H1 (cell line): ENCODE data around the gene TTC5.
"Not testable (repeated sequence)": the region's sequence is repeated elsewhere in the genome, so short reads cannot be mapped to it uniquely, and the experiment has no call there.

Experiments
- CBX8 ChIP-seq: fragments of 300-800, 300-1000 bp; sonication (generic); IDR thresholded peaks from 2 replicates; pipeline ENCODE4 v1.7.1; 2016; ENCODE audit warnings: low read depth, low read length, borderline replicate concordance
- CEBPB ChIP-seq: IDR thresholded peaks from 2 replicates; pipeline ENCODE4 v1.6.1; 2012; ENCODE audit warnings: low read depth, low read length
- CHD2 ChIP-seq: IDR thresholded peaks from 2 replicates; pipeline ENCODE4 v1.6.1; 2012; ENCODE audit warnings: low read length, improper control_type of control experiment
- EZH2 ChIP-seq: fragments of 200-600 bp; sonication (generic); IDR thresholded peaks from 2 replicates; pipeline ENCODE4 v1.7.1; 2012; ENCODE audit warnings: low read depth, mild to moderate bottlenecking, moderate library complexity, low read length, inconsistent platforms; ENCODE audit not compliant: severe bottlenecking
- JUN ChIP-seq: IDR thresholded peaks from 2 replicates; pipeline ENCODE4 v1.6.1; 2011; ENCODE audit warnings: low read depth, mild to moderate bottlenecking, improper control_type of control experiment, low read length
- POLR2A ChIP-seq, 2 experiments: IDR thresholded peaks; 1 replicate in 1 of 2; 2 replicates in 1 of 2; pipeline ENCODE4 v1.6.1; 2011; ENCODE audit warnings: low read depth in 2 of 2, low read length in 2 of 2, mild to moderate bottlenecking in 2 of 2; ENCODE audit errors: control extremely low read depth in 1 of 2
- RAD21 ChIP-seq, 2 experiments: IDR thresholded peaks in 1 of 2; conservative IDR thresholded peaks in 1 of 2; 2 replicates each; pipeline ENCODE4 v1.6.1; 2011; ENCODE audit warnings: low read depth in 2 of 2, low read length in 2 of 2, improper control_type of control experiment in 1 of 2, inconsistent platforms in 1 of 2, mild to moderate bottlenecking in 1 of 2, moderate library complexity in 1 of 2
- ZNF274 ChIP-seq: IDR thresholded peaks from 2 replicates; pipeline ENCODE4 v1.7.0; 2012; ENCODE audit warnings: low read length, borderline replicate concordance; ENCODE audit errors: extremely low read depth
- TF ChIP-seq, protein P1 (sequence below): IDR thresholded peaks from 2 replicates; pipeline ENCODE4 v1.6.1; 2011; ENCODE audit warnings: low read depth, mild to moderate bottlenecking, low read length; ENCODE audit not compliant: insufficient read depth
- TF ChIP-seq, protein P2 (sequence below): IDR thresholded peaks from 2 replicates; pipeline ENCODE4 v1.6.1; 2011; ENCODE audit warnings: low read length, improper control_type of control experiment
- TF ChIP-seq, protein P3 (sequence below): IDR thresholded peaks from 2 replicates; pipeline ENCODE4 v1.6.1; 2012; ENCODE audit warnings: inconsistent platforms
- TF ChIP-seq, protein P4 (sequence below), 3 experiments: IDR thresholded peaks; 1 replicate in 2 of 3; 2 replicates in 1 of 3; pipeline versions ENCODE4 v1.5.1 to v1.6.1; 2011; ENCODE audit warnings: low read length in 3 of 3, mild to moderate bottlenecking in 3 of 3, inconsistent platforms in 2 of 3, low read depth in 1 of 3, moderate library complexity in 1 of 3; ENCODE audit not compliant: insufficient read depth in 1 of 3; ENCODE audit errors: control extremely low read depth in 1 of 3

DNA sequence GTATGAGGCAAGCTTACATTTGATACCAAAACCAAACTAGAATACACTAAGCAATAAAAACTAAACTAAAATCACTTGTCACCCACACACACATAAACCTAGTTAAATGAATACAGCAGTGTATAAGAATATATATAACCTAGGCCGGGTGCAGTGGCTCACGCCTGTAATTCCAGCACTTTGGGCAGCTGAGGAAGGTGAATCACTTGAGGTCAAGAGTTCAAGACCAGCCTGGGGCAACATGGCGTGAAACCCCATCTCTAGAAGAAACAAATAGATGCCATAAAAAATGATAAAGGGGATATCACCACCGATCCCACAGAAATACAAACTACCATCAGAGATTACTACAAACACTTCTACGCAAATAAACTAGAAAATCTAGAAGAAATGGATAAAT lies 41.4 kb downstream of the TTC5 start:
- TF ChIP-seq, protein P1, sequence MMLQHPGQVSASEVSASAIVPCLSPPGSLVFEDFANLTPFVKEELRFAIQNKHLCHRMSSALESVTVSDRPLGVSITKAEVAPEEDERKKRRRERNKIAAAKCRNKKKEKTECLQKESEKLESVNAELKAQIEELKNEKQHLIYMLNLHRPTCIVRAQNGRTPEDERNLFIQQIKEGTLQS: not testable (repeated sequence)
- TF ChIP-seq, protein P2, sequence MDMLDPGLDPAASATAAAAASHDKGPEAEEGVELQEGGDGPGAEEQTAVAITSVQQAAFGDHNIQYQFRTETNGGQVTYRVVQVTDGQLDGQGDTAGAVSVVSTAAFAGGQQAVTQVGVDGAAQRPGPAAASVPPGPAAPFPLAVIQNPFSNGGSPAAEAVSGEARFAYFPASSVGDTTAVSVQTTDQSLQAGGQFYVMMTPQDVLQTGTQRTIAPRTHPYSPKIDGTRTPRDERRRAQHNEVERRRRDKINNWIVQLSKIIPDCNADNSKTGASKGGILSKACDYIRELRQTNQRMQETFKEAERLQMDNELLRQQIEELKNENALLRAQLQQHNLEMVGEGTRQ: not testable (repeated sequence)
- not testable (repeated sequence) for TF ChIP-seq CBX8; ZNF274; EZH2; CEBPB; JUN; POLR2A (IDR thresholded peaks at IDR 0.05; ENCODE audit: control extremely low read depth in 1 of 2, low read depth in 2 of 2, low read length in 2 of 2); CHD2; RAD21 (IDR thresholded peaks at IDR 0.05 in 1 of 2, conservative IDR thresholded peaks at IDR 0.05 in 1 of 2; ENCODE audit: low read depth in 2 of 2, low read length in 2 of 2)
- TF ChIP-seq, protein P3, sequence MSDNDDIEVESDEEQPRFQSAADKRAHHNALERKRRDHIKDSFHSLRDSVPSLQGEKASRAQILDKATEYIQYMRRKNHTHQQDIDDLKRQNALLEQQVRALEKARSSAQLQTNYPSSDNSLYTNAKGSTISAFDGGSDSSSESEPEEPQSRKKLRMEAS: not testable (repeated sequence)
- TF ChIP-seq, protein P4, sequence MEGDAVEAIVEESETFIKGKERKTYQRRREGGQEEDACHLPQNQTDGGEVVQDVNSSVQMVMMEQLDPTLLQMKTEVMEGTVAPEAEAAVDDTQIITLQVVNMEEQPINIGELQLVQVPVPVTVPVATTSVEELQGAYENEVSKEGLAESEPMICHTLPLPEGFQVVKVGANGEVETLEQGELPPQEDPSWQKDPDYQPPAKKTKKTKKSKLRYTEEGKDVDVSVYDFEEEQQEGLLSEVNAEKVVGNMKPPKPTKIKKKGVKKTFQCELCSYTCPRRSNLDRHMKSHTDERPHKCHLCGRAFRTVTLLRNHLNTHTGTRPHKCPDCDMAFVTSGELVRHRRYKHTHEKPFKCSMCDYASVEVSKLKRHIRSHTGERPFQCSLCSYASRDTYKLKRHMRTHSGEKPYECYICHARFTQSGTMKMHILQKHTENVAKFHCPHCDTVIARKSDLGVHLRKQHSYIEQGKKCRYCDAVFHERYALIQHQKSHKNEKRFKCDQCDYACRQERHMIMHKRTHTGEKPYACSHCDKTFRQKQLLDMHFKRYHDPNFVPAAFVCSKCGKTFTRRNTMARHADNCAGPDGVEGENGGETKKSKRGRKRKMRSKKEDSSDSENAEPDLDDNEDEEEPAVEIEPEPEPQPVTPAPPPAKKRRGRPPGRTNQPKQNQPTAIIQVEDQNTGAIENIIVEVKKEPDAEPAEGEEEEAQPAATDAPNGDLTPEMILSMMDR (IDR thresholded peaks at IDR 0.05; ENCODE audit: control extremely low read depth in 1 of 3, insufficient read depth in 1 of 3, low read depth in 1 of 3, low read length in 3 of 3): not testable (repeated sequence)
